Activated T-helper 17 cell treated with anti-CD3 and anti-CD28 coated beads, Interleukin-2, amount 50 U/mL, for 72 hours (primary cell): ENCODE data around the gene FLNA. TPM values are rescaled to one million over a fixed set of nuclear protein-coding genes. Genes with fewer than 3 reads are reported as not detected.
"Not testable (repeated sequence)": the region's sequence is repeated elsewhere in the genome, so short reads cannot be mapped to it uniquely, and the experiment has no call there.

Source experiments
- ATAC-seq: fragments of 150-1000 bp; cut with Tn5 transposase; replicated peaks from 2 replicates; pipeline ENCODE4 v1.10.0; 2021; ENCODE audit warnings: mild to moderate bottlenecking, moderate library complexity
- H3K27ac Mint-ChIP-seq: one replicate; pipeline ENCODE4 v1.8.0; 2022; ENCODE audit warnings: mixed read lengths
- H3K27me3 Mint-ChIP-seq: one replicate; pipeline ENCODE4 v1.8.0; 2022; ENCODE audit warnings: mixed read lengths
- H3K36me3 Mint-ChIP-seq: one replicate; pipeline ENCODE4 v1.8.0; 2022; ENCODE audit warnings: low read depth, mild to moderate bottlenecking, mixed read lengths
- H3K4me1 Mint-ChIP-seq: one replicate; pipeline ENCODE4 v1.8.0; 2022; ENCODE audit warnings: mixed read lengths
- H3K4me3 Mint-ChIP-seq: one replicate; pipeline ENCODE4 v1.8.0; 2022; ENCODE audit warnings: mild to moderate bottlenecking, mixed read lengths
- H3K9me3 Mint-ChIP-seq: one replicate; pipeline ENCODE4 v1.8.0; 2022; ENCODE audit warnings: mixed read lengths
- total RNA-seq, 2 donors: library from RNA; stranded (reverse); gene quantifications; one replicate each; pipeline ENCODE4 v1.2.3, GENCODE V29; 2022

The FLNA gene
- total RNA-seq, 2 donors from 2014 or later = 1,274 to 1,383 TPM

- H3K9me3 Mint-ChIP-seq = no peaks in the 10 kb centered on the region
- H3K4me3 Mint-ChIP-seq = no peak overlapping the region
- peaks cover 5% of the 10 kb centered on the region for H3K4me1 Mint-ChIP-seq
- H3K27me3 Mint-ChIP-seq = no peaks in the 10 kb centered on the region
- ATAC-seq = no peak
- peaks cover 38% of the 10 kb centered on the region for H3K36me3 Mint-ChIP-seq
- H3K27ac Mint-ChIP-seq = no peak overlapping the region
Observed at GRCh38 chrX:154403192-154403591, 28.8 kb upstream of the FLNA start.

DNA sequence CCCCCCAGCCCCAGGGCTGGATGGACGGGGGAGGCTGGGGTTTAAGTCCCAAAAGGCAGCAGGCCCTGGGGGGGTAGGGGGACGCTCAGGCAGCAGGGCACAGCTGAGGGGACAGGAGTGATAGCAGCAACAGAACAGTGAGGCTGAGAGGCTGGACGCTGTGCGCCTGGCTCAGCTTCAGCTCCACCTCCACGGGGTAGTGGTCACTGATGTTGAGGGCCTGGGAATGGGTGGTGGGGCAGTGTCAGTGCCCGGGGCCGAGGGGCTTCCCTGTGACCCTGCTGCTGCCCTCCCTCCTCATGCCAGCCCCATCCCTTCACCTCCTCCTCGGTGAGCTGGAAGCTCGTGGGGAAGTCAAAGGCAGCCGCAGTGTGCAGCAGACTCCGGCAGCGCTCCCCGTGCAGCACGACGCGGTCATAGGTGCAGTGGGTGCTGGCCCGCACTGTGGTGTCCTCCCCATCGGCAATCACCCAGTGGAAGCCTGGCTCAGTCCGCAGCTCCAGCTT, 28.2 kb upstream of the FLNA start:
- no peak overlapping the region for H3K27ac Mint-ChIP-seq
- H3K36me3 Mint-ChIP-seq = peaks cover 44% of the 10 kb centered on the region
- H3K4me1 Mint-ChIP-seq = peaks cover 5% of the 10 kb centered on the region
- H3K4me3 Mint-ChIP-seq = no peak overlapping the region
- H3K9me3 Mint-ChIP-seq = no peaks in the 10 kb centered on the region
- no peaks in the 10 kb centered on the region for H3K27me3 Mint-ChIP-seq
- ATAC-seq = no peak

- H3K4me3 Mint-ChIP-seq = no peak overlapping the region
- no peak for ATAC-seq
- H3K4me1 Mint-ChIP-seq = peaks cover 5% of the 10 kb centered on the region
- no peaks in the 10 kb centered on the region for H3K9me3 Mint-ChIP-seq
- no peaks in the 10 kb centered on the region for H3K27me3 Mint-ChIP-seq
- H3K27ac Mint-ChIP-seq = no peak overlapping the region
- peaks cover 44% of the 10 kb centered on the region for H3K36me3 Mint-ChIP-seq
Observed at GRCh38 chrX:154401918-154402621, 27.6 kb upstream of the FLNA start.

DNA sequence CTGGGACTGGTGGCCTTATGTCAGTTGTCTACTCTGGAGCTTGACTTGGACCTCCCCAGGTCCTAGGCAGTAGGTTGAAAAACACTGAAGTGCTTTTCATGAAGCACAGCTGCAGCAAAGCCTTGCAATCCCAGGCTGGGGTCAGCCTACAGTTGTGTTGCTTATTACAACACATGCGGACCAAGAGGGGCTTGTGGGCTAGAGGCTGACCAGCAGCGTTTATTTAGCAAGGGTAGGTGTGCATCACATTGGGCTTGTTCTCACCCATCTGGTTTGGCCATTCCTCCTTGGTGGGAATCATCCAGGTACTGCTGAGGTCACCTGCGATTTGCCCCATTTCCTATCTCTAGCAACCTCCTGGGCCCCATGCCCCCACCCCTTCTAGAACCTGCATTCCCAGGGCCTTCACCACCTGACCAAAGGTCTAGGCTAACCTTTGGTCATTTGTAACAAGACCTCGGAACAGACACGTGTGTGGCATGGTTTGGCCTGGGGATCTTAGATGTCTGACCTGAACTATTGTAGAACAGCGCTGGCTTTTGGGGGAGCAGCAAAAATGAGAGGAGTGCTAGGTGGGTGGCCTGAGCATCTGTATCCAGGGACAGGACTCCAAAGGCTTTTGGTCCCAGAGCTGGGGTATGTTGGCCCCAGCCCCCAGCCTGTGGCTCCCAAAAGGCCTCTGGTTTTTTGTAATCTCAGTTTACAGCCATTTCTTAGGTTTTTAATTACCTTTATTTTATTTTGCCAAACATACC, 26.8 kb upstream of the FLNA start:
- Mint-ChIP-seq H3K27ac (no peak overlapping the region), H3K36me3 (peaks cover 44% of the 10 kb centered on the region), H3K9me3 (no peaks in the 10 kb centered on the region), H3K4me1 (peaks cover 5% of the 10 kb centered on the region), H3K27me3 (no peaks in the 10 kb centered on the region), H3K4me3 (peak overlapping the region; percentile 100)
- no peak for ATAC-seq

DNA sequence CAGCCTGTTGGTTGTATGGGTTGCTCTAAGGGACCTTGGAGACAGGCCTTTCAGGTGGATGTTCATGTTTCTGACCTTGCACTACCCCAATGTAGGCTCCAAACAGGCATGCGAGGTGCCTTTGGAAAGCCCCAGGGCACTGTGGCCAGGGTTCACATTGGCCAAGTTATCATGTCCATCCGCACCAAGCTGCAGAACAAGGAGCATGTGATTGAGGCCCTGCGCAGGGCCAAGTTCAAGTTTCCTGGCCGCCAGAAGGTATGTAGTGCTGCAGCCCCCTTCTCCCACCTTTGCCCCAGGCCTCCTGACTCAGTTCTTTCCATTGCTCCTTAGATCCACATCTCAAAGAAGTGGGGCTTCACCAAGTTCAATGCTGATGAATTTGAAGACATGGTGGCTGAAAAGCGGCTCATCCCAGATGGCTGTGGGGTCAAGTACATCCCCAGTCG, 26.0 kb upstream of the FLNA start:
- not testable (repeated sequence) for H3K27ac Mint-ChIP-seq, H3K4me1 Mint-ChIP-seq, H3K27me3 Mint-ChIP-seq, H3K9me3 Mint-ChIP-seq, ATAC-seq
- H3K4me3 Mint-ChIP-seq = peak overlapping the region; percentile 100
- H3K36me3 Mint-ChIP-seq = peaks cover 44% of the 10 kb centered on the region

DNA sequence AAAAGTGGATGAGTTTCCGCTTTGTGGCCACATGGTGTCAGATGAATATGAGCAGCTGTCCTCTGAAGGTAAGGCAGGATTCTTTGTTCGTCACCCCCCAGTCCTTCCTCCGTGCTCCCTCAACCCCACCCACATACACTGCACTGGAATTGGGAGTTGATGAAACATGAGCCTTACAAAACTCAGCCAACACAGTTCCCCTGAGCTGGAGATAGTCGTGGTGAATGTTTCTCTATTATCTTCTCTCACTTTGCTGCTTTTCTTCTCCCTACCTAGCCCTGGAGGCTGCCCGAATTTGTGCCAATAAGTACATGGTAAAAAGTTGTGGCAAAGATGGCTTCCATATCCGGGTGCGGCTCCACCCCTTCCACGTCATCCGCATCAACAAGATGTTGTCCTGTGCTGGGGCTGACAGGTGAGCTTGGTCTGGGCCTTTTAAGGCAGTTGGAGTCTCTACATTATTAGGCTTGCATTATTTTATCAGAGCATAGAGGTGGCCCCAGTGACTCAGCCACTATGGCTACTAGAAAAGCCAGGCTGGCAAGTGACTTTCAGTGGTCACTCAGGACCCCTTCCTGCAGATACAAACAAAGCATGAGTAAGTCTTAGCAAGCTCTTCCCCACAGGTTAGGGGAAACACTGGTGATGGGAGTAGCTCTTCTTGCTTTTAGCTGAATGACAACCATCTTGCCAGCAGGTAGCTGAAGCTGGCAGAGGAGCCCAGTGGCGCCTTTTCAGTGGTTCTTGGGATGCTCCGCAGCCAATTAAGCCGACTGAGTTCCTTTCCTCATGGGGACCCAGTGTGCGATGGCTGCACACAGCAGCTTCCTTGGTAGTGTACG, 25.3 kb upstream of the FLNA start:
- peak; percentile 5 for ATAC-seq
- Mint-ChIP-seq H3K27ac (peak overlapping the region; percentile 100), H3K36me3 (peaks cover 44% of the 10 kb centered on the region), H3K9me3 (no peaks in the 10 kb centered on the region), H3K27me3 (no peaks in the 10 kb centered on the region), H3K4me3 (peak overlapping the region; percentile 100), H3K4me1 (peaks cover 5% of the 10 kb centered on the region)

DNA sequence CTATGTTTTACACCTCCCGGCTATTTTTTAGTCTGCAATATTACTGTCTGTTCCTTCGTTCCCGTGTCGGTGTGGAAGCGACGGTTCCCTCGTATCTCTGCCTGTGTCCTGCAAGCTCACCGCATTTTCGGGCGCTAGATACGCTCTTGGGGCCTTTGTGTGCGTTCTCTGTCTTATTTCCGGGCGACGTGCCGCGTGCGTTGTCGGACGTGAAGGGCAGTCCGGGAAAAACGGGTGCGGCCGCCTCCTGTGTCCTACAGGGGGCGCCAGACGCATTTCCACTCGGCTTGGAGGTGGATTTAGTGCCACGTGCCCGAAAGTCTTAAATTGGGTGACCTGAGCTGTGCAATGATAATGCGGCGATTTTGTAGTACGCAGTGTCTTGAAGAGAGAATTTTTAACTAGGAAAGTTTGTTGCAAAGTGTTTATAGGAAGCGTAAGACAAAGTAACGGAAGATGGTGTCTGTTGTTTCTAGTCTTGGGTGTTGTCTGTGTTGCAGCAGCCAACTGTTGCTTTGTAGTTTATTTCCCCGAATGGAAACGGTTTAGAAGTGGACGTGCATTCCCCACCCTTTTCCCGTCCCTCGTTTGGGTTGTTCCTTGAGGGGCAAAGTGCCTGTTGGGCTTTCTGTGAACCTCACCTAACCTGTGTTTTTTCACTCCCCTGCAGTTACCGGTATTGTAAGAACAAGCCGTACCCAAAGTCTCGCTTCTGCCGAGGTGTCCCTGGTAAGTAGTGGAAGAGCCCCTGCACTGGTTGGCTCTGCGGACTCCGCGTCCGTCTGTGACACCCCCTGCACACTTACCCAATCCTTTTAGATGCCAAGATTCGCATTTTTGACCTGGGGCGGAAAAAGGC, 24.5 kb upstream of the FLNA start:
- peak; percentile 55 for ATAC-seq
- Mint-ChIP-seq H3K36me3 (peaks cover 44% of the 10 kb centered on the region), H3K27me3 (no peaks in the 10 kb centered on the region), H3K4me1 (peaks cover 5% of the 10 kb centered on the region), H3K27ac (peak overlapping the region; percentile 100), H3K4me3 (peak overlapping the region; percentile 100), H3K9me3 (no peaks in the 10 kb centered on the region)

GRCh38 chrX:154397888-154398667, 23.6 kb upstream of the FLNA start, which contains the start of gene RPL10:
Gene RPL10, plus strand, starts transcription at chrX:154398377. Its CDS starts 143 bp downstream, at chrX:154398520.
- no peaks in the 10 kb centered on the region for H3K27me3 Mint-ChIP-seq
- H3K9me3 Mint-ChIP-seq = no peaks in the 10 kb centered on the region
- H3K36me3 Mint-ChIP-seq = peaks cover 44% of the 10 kb centered on the region
- ATAC-seq = peak; percentile 89
- H3K4me1 Mint-ChIP-seq = peaks cover 5% of the 10 kb centered on the region
- peak within 1 kb of the TSS; percentile 100 for H3K27ac Mint-ChIP-seq
- H3K4me3 Mint-ChIP-seq = peak within 1 kb of the TSS; percentile 100

DNA sequence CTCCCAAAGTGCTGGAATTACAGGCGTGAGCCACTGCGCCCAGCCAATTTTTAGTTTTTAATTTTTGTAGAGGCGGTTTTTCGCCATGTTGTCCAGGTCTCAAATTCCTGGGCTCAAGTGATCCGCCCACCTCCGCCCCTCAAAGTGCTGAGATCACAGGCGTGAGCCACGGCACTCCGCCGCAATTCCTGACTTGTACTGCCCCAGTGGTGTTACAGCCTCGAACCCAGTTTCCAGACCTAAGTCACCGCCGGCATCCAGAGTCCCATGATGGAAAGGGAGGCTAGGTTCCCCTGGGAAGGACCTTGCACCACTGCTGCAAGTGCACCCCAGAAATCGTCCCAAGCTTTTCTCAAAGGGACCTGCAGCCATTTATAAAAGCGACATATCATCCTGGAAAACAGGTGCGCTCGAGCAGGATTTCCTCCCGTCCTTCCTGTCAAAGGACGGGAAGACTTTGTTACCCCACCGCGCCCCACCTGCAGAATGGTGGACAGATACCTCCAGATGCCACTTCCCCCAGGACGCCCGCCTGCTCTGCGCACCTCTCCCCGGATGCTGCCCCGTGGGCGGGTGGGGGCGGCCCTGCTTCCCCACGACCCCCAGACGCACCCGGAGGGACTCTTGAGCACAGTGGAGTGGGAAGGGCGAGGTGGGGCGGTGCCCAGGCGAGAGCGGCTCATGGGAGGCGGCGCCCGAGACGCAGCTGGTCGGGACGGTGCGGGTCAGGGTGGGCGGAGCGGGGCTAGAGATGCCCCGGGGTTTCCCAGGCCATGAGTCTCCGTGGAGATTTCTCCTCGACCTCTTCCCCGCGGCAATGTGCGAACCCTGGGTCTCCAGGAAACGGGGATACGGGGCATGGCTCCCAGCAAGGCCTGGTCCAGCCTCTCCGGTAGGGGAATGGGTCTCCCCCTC, 22.8 kb upstream of the FLNA start:
- peak overlapping the region; percentile 100 for H3K4me3 Mint-ChIP-seq
- no peaks in the 10 kb centered on the region for H3K9me3 Mint-ChIP-seq
- H3K36me3 Mint-ChIP-seq = peaks cover 44% of the 10 kb centered on the region
- H3K27ac Mint-ChIP-seq = peak overlapping the region; percentile 100
- ATAC-seq = peak; percentile 67
- no peaks in the 10 kb centered on the region for H3K27me3 Mint-ChIP-seq
- peaks cover 5% of the 10 kb centered on the region for H3K4me1 Mint-ChIP-seq

DNA sequence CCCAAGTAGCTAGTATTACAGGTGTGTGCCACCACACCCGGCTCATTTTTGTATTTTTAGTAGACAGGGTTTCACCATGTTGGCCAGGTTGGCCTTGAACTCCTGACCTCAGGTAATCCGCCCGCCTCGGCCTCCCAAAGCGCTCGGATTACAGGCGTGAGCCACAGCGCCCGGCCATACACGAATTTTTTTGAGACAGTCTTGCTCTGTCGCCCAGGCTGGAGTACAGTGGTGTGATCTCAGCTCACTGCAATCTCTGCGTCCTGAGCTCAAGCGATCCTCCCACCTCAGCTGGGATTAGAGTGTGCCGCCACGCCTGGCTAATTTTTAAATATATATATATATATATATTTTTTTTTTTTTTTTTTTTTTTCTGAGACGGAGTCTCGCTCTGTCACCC, 21.9 kb upstream of the FLNA start:
- not testable (repeated sequence) for H3K27me3 Mint-ChIP-seq, ATAC-seq, H3K4me3 Mint-ChIP-seq, H3K27ac Mint-ChIP-seq, H3K9me3 Mint-ChIP-seq, H3K4me1 Mint-ChIP-seq
- H3K36me3 Mint-ChIP-seq = peaks cover 37% of the 10 kb centered on the region

DNA sequence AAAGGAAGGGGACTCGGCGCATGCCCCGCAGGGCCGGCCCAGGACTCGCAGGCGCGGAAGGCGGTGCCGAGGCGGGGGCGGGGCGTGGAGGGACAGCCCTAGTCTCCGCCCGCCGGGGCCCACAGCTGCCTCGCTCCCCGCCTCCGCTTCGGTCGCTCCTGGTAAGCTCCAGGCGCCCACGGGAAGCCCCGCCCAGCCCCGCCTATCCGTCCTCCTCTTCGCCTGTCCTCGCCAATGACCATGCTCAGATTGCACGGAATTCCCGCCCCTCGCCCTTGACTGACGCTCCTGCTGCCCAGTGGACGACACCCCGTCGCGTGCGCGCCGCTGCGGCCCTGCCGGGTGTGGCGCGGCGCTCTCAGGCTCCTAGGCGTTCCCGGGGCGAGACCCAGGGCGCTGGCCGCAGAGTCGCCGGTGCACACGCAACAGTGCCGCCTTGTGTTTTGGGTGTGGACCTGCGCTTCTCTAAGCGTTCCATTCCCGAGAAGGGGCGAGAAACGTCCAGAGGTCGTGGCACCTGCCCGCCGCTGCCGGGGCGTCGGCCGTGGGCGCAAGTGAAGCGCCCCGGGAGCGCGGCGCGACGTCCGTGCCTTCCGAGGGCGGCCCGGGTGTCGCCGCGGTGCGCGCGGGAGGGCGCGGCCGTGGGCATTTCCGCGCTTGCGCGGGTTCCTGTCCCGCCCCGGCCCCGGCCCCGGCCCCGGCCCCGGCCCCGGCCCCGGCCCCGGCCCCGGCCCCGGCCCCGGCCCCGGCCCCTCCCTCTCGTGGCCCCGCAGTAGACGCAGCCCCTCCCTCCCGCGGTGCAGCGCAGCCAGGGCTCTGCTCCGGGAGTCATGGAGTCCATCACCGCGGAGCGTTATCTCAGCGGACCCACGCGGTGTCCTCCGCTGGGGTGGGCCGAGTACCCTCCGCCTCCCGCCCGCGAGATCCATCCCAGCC, 15.6 kb upstream of the FLNA start:
- H3K36me3 Mint-ChIP-seq = not testable (repeated sequence)

More for the DNA sequence above, 15.6 kb upstream of the FLNA start:
- not testable (repeated sequence) for H3K4me3 Mint-ChIP-seq, H3K27ac Mint-ChIP-seq, H3K27me3 Mint-ChIP-seq, H3K9me3 Mint-ChIP-seq, H3K4me1 Mint-ChIP-seq
- peak; percentile 75 for ATAC-seq
